Kidney epithelial cell (primary cell): Measurements from ENCODE around the gene BIRC7. TPM values are rescaled to one million over a fixed set of nuclear protein-coding genes. Genes with fewer than 3 reads are reported as not detected.

Experiments used
- DNase-seq: peaks from one replicate; pipeline ENCODE4 v3.0.0-alpha.2; 2010; ENCODE audit warnings: low read depth
- H3K27me3 ChIP-seq: 2 replicates; pipeline ENCODE4 v1.6.0; 2011; ENCODE audit warnings: low read length; ENCODE audit not compliant: control insufficient read depth, insufficient read depth
- H3K36me3 ChIP-seq: 2 replicates; pipeline ENCODE4 v1.5.1; 2011; ENCODE audit warnings: low read length; ENCODE audit not compliant: control insufficient read depth, insufficient read depth
- H3K4me3 ChIP-seq: 2 replicates; pipeline ENCODE4 v1.5.1; 2011; ENCODE audit warnings: low read depth, mild to moderate bottlenecking, control low read depth, low read length
- total RNA-seq: library from RNA; depleted of rRNA; stranded (reverse); fragments of >200 nt; gene quantifications from 2 replicates; pipeline ENCODE4 v1.2.3, GENCODE V29; 2015
- TF ChIP-seq, protein P1 (sequence below): IDR thresholded peaks from 2 replicates; pipeline ENCODE4 v1.5.1; 2011; ENCODE audit warnings: mild to moderate bottlenecking, moderate library complexity, low read length, control low read depth, inconsistent platforms; ENCODE audit not compliant: insufficient read depth, poor library complexity, severe bottlenecking

Gene BIRC7
- total RNA-seq, 1 donor from 2014 or later = 12.8 TPM

GRCh38 chr20:63192721-63193120 is 43.0 kb upstream of the BIRC7 start:
- TF ChIP-seq, protein P1, sequence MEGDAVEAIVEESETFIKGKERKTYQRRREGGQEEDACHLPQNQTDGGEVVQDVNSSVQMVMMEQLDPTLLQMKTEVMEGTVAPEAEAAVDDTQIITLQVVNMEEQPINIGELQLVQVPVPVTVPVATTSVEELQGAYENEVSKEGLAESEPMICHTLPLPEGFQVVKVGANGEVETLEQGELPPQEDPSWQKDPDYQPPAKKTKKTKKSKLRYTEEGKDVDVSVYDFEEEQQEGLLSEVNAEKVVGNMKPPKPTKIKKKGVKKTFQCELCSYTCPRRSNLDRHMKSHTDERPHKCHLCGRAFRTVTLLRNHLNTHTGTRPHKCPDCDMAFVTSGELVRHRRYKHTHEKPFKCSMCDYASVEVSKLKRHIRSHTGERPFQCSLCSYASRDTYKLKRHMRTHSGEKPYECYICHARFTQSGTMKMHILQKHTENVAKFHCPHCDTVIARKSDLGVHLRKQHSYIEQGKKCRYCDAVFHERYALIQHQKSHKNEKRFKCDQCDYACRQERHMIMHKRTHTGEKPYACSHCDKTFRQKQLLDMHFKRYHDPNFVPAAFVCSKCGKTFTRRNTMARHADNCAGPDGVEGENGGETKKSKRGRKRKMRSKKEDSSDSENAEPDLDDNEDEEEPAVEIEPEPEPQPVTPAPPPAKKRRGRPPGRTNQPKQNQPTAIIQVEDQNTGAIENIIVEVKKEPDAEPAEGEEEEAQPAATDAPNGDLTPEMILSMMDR = no peak
- H3K36me3 ChIP-seq = no peaks in the 10 kb centered on the region
- no peak overlapping the region for H3K4me3 ChIP-seq
- peaks cover 7% of the 10 kb centered on the region for H3K27me3 ChIP-seq
- DNase-seq = no peak

- H3K27me3 ChIP-seq = peaks cover 1% of the 10 kb centered on the region
- no peak for DNase-seq
- H3K36me3 ChIP-seq = no peaks in the 10 kb centered on the region
- no peak overlapping the region for H3K4me3 ChIP-seq
- TF ChIP-seq, protein P1 = no peak
These were observed 41.5 kb upstream of the BIRC7 start for GRCh38 chr20:63194007-63194796.

DNA sequence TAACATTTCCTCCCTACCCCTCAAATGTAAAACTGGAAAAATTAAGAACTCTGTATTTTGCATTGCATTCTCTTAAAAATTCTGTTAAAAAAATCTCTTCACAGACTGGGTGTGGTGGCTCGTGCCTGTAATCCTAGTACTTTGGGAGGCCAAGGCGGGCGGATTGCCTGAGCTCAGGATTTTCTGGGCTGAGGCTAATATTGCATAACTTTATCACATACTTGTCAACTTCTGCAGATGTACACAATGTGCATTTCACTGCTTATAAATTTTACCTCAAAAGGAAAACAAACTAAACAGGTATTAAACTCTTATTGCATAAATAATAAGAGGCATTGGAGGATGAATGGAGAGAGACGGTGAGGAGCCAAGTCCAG is 40.9 kb upstream of the BIRC7 start:
- TF ChIP-seq, protein P1 = no peak
- DNase-seq = no peak
- Histone ChIP-seq H3K27me3 (no peaks in the 10 kb centered on the region), H3K4me3 (no peak overlapping the region), H3K36me3 (no peaks in the 10 kb centered on the region)

DNA sequence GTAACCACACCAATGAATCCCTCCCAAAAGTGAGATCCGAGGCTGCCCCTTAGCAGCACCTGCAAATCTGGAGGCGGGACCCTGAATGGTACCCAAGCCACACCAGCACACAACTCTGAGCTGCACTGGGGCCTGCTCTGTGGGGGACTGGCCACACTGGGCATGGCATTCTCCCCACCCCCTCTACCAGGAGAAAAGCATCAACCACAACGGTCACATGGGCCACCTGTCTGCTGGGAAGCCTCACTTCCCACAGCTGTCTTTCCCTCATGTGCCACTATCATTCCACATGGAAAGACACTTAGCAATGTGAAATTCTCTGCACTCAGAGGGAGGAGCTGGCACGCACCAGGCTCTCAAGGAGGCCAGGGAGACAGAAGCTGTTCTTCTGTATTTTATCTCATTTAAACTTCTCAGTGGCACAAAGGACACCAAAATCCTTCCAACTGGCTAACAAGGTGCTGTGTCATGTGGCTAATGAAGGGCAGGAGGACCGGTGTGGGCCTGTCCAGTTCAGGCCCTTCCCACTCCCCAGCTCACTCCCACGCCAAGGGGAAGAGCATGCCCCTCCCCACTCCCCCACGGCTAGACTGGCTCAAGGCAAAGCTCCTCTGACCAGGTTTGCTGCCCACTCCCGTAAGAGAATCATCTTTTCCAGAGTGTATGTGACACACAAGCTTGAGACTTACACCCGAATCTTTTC is 38.8 kb upstream of the BIRC7 start:
- TF ChIP-seq, protein P1 = no peak
- no peak overlapping the region for H3K4me3 ChIP-seq
- no peak for DNase-seq
- H3K27me3 ChIP-seq = no peaks in the 10 kb centered on the region
- H3K36me3 ChIP-seq = no peaks in the 10 kb centered on the region

DNA sequence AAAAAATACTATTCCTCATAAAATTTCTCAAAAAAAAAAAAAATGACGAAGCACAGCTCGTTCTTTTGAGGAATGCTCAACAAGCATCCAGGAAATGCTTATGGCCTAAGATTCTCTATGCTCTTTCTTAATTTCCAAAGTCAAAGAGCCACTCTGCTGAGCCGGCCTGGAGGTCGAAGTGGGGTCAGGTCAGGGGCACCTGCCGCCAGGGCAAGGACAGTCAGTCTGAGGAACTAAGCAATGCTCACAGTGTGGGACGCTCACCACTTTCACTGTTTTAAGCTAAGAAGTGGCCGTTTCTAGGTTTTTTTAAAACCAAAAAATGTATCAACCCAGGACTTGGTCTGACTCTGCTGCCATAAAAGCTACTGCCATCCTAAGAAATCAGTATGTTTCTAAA is 37.1 kb upstream of the BIRC7 start:
- TF ChIP-seq, protein P1 = no peak
- no peak for DNase-seq
- Histone ChIP-seq H3K36me3 (peaks cover 2% of the 10 kb centered on the region), H3K4me3 (no peak overlapping the region), H3K27me3 (no peaks in the 10 kb centered on the region)
